NK-92 (cell line): ENCODE measurements around the gene ATG4D.
"Not testable (repeated sequence)": the region's sequence is repeated elsewhere in the genome, so short reads cannot be mapped to it uniquely, and the experiment has no call there.

Source experiments
- DNase-seq: peaks from one replicate; lab custom pipeline; 2025; ENCODE audit not compliant: unreplicated experiment; lab: John Stamatoyannopoulos, UW

Gene ATG4D

DNA sequence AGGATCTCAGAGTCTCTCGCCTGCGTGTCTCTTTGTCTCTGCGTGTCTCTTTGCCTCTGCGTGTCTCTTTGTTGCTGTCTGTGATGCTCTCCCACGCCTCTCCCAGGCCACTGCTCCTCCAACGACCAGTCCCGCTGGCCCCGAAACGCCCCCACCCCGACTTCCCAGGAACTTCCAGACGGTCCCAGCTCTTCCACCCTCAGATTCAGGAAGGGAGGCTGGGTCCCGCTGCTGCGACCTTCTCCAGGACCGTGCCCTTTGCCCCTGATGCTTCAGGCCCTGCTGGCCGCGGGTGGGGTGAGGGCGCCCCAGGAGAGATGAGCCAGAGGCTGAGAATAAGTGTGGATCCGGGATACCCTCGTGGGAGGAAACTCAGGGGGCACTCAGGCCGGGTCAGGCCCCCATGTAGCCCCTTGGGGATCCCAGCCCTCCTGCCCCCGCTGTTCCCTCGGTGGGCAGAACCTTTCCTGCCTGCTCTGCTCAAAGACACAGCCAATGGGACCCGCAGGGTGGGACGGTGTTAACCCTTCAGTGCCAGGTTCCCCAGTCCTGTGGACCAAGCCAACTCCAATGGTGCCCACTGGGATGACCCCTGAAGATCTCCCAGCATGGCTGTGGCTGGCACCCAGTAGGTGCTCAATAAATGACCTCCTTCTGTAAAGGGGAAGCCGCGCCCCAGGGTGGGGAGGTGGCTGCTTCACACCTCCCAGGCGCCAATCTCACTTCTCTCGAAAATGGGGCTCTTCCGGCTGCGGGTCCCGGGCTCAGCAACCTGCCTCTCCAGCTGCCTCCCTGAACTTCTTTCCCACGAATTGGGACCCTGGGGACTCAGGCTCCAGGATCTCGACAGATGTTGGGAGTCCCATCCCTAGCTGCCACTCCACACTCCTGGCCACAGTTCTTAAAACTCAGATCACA lies 25.0 kb upstream of the ATG4D start:
- no peak for DNase-seq

DNA sequence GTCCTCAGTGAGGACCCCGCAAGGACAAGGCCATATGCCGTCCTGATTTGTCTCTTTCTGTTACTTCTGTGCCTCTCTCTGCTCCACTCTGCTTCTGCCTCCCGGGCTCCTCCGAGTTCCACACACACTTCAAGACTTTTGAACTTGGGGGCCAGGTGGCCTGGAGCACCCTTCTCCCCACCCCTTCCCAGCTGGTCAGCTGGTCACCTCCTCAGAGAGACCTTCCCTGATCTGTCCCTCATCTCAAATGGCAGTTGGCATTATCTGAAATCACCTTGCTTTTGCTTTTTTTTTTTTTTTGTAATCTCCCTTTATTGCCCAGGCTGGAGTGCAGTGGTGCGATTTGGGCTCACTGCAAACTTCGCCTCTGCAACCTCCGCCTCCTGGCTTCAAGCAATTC lies 24.3 kb upstream of the ATG4D start:
- DNase-seq = no peak

DNA sequence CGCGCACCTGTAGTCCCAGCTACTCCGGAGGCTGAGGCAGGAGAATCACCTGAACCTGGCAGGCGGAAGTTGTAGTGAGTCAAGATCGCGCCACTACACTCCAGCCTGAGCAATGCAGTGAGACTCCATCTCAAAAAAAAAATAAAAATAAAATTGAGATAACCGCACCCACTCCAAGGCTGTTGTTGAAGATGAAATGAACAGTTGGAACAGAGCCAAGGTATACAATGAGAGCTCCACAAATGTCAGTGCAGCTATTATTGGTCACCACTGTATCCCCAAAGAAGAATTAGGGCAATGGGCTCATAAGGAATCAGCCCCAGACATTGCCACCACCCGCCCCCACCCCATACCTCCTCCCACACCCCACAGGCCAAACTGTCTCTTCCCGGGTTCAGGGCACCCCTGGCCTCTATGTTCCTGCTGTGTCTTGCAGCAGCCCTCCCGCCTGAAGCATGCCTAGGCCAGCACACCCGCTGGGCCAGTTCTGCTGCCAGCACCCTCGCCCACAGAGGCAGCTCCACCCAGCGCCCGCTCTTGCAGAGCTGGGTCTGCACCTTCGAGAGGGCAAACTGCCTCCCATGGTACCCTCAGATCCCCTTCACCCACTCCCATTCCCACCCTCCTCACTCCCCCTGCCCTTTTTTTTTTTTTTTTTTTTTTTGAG lies 22.9 kb upstream of the ATG4D start:
- no peak for DNase-seq

DNA sequence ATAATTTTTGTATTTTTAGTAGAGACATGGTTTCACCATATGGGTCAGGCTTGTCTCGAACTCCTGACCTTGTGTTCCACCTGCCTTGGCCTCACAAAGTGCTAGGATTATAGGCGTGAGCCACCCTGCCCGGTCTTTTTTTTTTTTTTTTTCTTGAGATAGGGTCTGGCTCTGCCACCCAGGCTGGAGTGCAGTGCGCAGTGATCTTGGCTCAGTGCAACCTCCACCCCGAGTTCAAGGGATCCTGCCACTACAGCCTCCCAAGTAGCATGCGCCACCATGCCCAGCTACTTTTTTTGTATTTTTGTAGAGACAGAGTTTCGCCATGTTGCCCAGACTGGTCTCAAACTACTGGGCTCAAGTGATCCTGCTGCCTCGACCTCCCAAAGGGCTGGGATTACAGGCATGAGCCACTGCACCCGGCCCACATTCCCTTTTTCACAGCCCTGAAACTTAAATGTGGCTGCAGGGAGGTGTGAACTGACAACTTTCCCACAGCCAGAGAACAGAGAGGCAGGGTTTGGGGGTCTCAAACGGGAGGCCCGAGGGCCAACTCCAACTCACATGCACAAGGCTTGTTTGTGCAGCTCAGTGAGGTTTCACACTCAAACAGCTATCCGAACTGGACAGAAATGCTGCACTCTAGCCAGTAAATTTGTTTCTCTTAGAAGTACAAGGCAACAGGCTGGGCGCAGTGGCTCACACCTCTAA lies 22.1 kb upstream of the ATG4D start:
- DNase-seq = no peak

DNA sequence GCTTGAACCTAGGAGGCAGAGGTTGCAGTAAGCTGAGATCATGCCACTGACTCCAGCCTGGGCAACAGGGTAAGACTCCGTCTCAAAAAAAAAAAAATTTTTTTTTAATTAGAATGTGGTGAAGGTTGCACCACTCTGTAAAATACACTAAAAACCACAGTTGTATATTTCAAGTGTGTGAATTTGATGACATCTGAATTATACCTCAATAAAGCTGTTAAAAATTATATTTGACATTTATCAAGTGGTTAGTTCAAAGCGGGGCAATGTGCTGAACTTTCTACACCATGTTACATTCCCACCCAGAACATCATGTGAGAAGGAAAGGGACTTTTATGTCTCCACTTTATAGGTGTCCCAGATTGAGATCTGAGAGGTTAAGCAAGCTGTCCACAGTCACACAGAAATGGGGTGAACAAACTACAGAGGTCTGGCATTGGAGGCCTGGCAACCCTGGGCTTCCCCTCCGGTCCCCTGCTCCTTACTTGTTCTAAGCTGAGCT lies 20.5 kb upstream of the ATG4D start:
- no peak for DNase-seq

DNA sequence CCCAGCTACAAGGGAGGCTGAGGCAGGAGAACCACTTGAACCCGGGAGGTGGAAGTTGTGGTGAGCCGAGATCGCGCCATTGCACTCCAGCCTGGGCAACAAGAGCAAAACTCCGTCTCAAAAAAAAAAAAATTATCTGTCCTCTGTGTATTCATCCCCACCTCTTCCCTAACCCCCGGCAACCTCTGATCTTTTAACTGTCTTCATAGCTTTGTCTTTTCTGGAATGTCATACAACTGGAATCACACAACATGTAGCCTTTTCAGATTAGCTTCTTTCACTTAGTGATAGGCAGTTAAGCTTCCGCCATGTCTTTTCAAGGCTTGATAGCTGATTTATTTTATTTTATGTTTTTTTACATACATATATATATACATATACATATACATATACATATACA lies 18.1 kb upstream of the ATG4D start:
- DNase-seq = no peak

DNA sequence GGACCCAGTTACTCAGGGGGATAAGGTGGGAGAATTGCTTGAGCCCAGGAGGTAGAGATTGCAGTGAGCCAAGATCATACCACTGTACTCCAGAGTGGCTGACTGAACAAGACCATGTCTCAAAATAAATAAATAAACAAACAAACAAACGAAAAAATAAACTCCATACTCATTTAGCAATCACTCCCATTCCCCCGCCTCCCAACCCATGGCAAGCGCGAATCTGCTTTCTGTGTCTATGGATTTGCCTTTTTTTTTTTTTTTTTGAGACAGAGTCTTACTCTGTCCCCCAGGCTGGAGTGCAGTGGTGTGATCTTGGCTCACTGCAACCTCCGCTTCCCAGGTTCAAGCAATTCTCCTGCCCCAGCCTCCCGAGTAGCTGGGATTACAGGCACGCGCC lies 16.8 kb upstream of the ATG4D start:
- DNase-seq = not testable (repeated sequence)

DNA sequence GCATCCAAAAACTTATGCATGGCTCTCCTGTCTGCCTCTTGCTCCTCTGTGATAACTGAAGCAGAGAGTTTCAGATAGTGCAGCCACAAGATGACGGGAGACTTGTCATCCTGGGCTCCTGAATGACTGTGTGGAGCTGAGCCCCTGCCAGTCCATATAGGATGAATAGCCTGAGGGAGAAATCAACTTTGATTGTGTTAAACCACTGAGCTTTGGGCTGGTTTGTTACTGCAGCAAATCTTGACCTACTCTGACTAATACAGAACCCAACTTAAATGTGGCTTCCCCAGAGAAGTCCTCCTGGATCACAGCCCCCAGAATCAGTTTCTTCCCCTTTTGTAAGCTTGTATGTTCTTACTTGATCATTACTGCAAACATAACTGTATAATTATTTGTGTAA lies 11.2 kb upstream of the ATG4D start:
- no peak for DNase-seq

DNA sequence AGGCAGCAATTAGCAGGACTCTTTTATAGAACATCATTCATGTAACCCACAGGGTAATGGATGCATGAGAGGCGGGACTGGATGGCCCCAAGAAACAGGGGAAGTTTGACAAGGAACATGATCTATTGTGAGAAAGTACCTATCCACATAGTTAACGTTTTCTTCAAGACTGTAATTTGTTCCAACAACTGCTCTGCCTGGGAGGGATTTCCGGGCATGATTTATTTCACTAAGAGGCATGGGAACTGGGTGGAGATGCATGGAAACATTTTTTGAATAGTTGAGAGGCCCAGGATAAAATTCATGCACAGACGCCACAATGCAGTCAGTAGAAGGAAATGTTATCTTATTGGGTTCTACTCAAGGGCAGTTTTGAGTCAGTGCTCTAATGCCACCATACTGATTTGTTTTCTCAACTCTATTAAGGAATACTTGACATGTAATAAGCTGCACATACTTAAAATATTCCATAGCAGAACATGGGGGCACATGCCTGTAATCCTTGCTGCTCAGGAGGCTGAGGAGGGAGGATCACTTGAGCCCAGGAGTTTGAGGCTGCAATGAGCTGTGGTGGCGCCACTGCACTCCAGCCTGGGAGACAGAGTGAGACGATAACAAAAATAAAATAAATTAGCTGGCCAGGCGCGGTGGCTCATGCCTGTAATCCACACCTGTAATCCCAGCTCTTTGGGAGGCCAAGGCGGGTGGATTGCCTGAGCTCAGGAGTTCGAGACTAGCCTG lies 9.9 kb upstream of the ATG4D start:
- no peak for DNase-seq

DNA sequence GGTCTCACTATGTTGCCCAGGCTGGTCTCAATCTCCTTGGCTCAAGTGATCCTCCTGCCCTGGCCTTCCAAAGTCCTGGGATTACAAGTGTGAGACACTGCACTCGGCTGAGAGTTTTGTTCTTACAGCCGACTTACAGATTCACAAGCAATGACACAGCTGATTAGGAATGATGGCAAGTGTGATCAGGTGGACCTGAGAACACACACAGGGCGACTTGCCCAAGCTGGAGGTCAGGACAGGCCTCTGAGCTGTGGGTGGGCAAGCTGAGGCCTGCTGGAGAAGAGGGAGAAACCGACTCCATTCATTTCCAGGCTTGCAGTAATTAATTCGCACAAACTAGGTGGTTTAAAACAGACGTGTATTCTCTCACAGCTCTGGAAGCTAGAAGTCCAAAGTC lies 8.1 kb upstream of the ATG4D start:
- DNase-seq = no peak

DNA sequence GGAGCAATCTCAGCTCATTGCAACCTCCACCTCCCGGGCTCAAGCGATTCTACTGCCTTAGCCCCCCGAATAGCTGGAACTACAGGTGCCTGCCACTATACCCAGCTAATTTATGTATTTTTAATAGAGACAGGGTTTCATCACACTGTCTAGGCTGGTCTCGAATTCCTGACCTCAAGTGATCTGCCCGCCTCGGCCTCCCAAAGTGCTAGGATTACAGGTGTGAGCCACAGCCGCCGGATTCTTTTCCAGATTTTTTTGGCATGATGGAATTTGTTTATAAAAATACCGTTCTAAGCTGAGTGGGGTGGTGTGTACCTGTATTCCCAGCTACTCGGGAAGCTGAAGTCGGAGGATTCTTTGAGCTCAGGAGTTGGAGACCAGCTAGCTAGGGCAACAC lies 6.0 kb upstream of the ATG4D start:
- no peak for DNase-seq

DNA sequence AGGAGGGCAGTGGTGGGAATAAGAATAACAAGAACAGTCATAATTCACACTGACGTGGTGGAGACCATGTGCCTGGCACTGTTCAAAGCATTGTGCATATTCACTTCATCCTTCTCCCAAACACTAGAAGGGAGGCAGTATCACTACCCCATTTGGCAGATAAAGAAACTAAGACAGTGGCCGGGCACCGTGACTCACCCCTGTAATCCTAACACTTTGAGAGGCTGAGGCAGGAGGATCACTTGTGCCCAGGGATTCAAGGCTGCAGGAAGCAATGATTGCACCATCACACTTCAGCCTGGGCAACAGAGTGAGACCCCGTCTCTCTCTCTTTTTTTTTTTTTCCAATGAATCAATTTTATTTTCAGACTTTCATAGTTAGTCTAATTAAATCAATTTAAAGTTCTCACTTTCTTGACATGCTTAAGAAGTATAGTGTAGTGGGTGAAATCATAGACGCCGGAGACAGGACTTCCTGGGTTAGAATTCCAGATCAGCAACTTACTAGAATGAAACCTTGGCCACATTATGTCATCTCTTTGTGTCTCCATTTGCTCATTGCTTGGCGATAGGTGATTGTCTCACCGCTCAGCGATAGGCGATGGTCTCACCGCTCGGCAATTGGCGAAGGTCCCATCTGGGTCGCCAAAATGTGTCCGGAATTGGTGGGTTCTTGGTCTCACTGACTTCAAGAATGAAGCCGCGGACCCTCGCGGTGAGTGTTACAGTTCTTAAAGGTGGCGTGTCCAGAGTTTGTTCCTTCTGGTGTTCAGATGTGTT lies 5.3 kb upstream of the ATG4D start:
- DNase-seq = no peak

DNA sequence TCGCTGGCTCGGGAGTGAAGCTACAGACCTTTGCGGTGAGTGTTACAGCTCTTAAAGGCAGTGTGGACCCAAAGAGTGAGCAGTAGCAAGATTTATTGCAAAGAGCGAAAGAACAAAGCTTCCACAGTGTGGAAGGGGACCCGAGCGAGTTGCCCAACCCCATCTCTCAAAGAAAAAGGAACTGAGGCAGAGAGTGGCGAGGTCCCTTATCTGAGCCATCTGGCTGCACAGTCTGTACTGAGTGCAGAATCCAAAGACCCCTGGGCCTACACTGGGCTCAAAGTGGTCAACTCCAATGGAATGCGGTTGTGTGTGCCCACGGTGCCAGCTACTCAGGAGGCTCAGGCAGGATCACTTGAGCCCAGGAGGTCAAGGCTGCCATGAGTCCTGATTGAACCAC lies 4.7 kb upstream of the ATG4D start:
- DNase-seq = not testable (repeated sequence)

DNA sequence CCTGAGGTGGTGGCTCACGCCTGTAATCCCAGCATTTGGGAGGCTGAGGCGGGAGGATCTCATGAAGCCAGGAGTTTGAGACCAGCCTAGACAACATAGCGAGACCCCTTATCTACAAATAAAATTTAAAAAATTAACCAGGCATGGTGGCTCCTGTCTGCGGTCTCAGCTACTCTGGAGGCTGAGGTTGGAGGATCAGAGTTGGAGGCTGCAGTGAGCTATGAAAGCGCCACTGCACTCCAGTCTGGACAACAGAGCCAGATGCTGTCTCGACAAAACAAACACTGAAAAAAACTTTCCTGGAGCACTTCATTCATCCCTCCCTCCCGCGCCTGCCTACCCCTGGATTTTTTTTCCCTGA lies 665 bp upstream of the ATG4D start:
- DNase-seq = no peak

DNA sequence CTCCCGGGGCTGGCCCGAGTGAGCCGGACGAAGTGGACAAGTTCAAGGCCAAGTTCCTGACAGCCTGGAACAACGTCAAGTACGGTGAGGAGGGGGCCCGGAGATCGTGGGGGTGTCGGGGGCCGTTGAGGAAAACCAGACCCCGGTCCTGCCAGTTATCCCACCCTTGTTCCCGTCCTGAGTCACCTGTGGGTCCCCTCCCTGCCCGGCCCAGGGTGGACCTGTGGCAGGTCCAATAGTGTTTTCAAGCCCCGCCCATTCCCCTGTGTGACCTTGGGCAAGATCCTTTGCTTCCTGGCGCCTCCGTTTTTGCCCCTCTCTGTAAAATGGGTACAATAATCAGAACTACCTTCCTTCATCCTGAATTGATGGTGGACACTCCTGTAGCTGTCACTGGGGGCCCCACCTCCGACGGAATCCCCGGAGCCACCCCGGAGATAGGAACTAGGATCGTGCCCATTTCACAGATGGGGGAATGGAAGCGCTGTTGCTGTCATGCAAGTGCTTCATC lies 593 bp downstream of the ATG4D start:
- DNase-seq = no peak

DNA sequence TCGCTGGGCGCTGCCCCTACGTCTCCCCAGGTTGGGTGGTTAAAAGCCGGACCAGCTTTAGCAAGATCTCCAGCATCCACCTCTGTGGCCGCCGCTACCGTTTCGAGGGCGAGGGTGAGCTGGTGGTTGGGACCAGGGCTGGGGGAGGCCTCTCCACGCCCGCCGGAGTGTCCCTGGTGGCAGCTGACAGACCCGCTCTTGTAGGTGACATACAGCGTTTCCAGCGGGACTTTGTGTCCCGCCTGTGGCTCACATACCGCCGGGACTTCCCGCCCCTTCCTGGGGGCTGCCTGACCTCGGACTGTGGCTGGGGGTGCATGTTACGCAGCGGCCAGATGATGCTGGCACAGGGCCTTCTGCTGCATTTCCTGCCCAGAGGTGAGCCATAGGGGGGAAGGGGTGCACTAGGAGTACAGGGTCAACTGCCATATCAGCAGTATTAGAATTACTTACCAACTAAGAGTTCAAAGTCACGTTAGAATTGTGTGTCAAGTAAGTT lies 1.1 kb downstream of the ATG4D start:
- DNase-seq = no peak

DNA sequence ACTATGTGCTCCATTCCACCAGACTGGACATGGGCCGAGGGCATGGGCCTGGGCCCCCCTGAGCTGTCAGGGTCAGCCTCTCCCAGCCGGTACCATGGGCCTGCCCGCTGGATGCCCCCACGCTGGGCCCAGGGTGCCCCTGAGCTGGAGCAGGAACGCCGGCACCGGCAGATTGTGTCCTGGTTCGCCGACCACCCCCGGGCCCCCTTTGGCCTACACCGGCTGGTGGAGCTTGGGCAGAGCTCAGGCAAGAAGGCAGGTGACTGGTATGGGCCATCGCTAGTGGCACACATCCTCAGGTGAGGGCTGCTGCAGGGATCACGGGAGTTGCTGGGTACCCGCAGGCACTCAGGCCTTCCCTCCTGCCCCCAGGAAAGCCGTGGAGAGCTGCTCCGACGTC lies 3.1 kb downstream of the ATG4D start:
- no peak for DNase-seq

DNA sequence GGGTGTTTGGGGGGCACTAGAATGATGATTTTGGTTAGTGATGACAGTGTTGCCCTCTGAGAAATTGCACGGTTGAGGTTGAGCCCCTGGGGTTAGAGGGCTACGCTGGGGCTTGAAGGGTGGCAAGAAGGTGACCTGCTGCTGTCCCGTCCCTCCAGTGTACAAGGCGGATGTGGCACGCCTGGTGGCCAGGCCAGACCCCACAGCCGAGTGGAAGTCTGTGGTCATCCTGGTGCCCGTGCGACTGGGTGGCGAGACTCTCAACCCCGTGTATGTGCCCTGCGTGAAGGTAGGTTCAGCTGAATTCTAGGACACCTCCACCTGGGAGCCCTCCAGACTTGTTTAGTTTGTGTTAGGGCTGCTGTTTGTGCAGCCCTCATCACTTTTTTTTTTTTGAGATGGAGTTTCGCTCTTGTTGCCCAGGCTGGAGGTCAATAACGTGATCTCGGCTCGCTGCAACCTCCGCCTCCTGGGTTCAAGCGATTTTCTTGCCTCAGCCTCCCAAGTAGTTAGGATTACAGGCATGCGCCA lies 5.1 kb downstream of the ATG4D start:
- DNase-seq = no peak

DNA sequence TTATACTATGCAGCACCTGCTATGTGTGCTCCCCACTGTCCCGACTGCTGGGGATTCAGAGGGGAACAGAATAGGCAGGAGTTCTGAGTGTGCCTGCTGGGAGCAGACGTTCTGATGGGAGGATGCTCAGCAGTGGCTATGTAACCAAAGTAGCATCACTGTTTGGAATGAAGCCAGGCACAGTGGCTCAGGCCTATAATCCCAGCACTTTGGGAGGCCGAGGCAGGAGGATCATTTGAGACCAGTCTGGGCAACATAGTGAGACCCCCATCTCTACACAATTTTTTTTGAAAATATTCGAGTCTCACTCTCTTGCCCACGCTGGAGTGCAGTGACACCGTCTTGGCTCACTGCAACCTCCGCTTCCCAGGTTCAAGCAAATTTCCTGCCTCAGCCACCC lies 6.0 kb downstream of the ATG4D start:
- DNase-seq = no peak

DNA sequence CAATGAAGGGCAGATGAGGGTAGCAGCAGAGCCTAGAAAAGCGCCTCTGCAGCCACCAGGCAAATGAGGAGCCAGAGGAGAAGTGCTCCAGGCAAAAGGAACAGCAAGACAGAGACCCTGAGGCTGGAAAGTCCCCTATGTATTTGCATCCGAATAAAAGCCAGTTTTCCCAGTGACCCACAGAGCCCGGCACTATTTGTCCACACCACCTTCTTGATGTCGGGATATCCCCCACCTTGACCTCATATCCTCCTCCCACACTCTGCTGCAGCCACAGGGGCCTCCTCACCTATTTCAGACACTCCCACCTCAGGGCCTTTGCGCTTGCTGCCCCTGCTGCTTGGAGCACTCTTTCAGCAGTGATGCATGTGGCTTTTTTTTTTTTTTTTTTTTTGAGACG lies 6.6 kb downstream of the ATG4D start:
- DNase-seq = no peak
